Fibroblast of lung (primary cell): ENCODE measurements around the gene PPIF. TPM values are rescaled to one million over a fixed set of nuclear protein-coding genes. Genes with fewer than 3 reads are reported as not detected.

ENCODE experiments used
- DNase-seq, 2 donors: peaks; one replicate each; pipeline versions ENCODE4 v3.0.0 to v3.0.0-alpha.2; 2010; ENCODE audit warnings: low read depth in 2 of 2
- H2AFZ ChIP-seq: 2 replicates; pipeline ENCODE4 v1.5.1; 2012; ENCODE audit warnings: low read length, control low read depth, inconsistent platforms
- H3K27ac ChIP-seq: 2 replicates; pipeline ENCODE4 v1.5.1; 2011; ENCODE audit warnings: low read length, control low read depth; ENCODE audit not compliant: insufficient read depth
- H3K27me3 ChIP-seq: 2 replicates; pipeline ENCODE4 v1.5.1; 2011; ENCODE audit warnings: mild to moderate bottlenecking, low read length; ENCODE audit not compliant: control insufficient read depth, insufficient read depth
- H3K36me3 ChIP-seq: 2 replicates; pipeline ENCODE4 v1.5.1; 2011; ENCODE audit warnings: low read length; ENCODE audit not compliant: control insufficient read depth, insufficient read depth
- H3K4me1 ChIP-seq: 2 replicates; pipeline ENCODE4 v1.5.1; 2011; ENCODE audit warnings: low read length; ENCODE audit not compliant: control insufficient read depth, insufficient read depth; ENCODE audit errors: extremely low read depth
- H3K4me2 ChIP-seq: 2 replicates; pipeline ENCODE4 v1.5.1; 2011; ENCODE audit warnings: low read length, control low read depth; ENCODE audit not compliant: insufficient read depth; ENCODE audit errors: extremely low read depth
- H3K4me3 ChIP-seq, 4 experiments: fragments of 200-600 bp in 1 of 4; sonication (generic) in 1 of 4; replicated peaks in 1 of 4; 2 replicates each; pipeline ENCODE4 v1.5.1; 2011 to 2016; ENCODE audit warnings: low read length in 4 of 4, low read depth in 3 of 4, mild to moderate bottlenecking in 3 of 4, control low read depth in 2 of 4, inconsistent platforms in 1 of 4, mixed read lengths in 1 of 4; ENCODE audit not compliant: insufficient read depth in 1 of 4; ENCODE audit errors: control extremely low read depth in 1 of 4
- H3K79me2 ChIP-seq: 2 replicates; pipeline ENCODE4 v1.5.1; 2012; ENCODE audit warnings: mild to moderate bottlenecking, low read length, inconsistent platforms; ENCODE audit not compliant: control insufficient read depth, insufficient read depth
- H3K9ac ChIP-seq: 2 replicates; pipeline ENCODE4 v1.5.1; 2011; ENCODE audit warnings: mild to moderate bottlenecking, low read length, control low read depth; ENCODE audit not compliant: insufficient read depth
- H3K9me3 ChIP-seq: 2 replicates; pipeline ENCODE4 v1.5.1; 2012; ENCODE audit warnings: low read depth, low read length; ENCODE audit not compliant: control insufficient read depth, insufficient read depth
- H4K20me1 ChIP-seq: 2 replicates; pipeline ENCODE4 v1.5.1; 2011; ENCODE audit warnings: low read length; ENCODE audit not compliant: control insufficient read depth, insufficient read depth; ENCODE audit errors: extremely low read depth
- CTCF ChIP-seq, 2 donors: IDR thresholded peaks in 1 of 2; conservative IDR thresholded peaks in 1 of 2; 1 replicate in 1 of 2; 2 replicates in 1 of 2; pipeline ENCODE4 v1.5.1; 2011 to 2012; ENCODE audit warnings: low read length in 2 of 2, control low read depth in 1 of 2, inconsistent platforms in 1 of 2, low read depth in 1 of 2, mild to moderate bottlenecking in 1 of 2
- EZH2 ChIP-seq: IDR thresholded peaks from 2 replicates; pipeline ENCODE4 v1.5.1; 2012; ENCODE audit warnings: low read length, control low read depth, mild to moderate bottlenecking; ENCODE audit errors: missing control alignments
- polyA plus RNA-seq, 2 donors: library from polyadenylated mRNA; depleted of rRNA in 1 of 2; stranded (reverse) in 1 of 2; unstranded in 1 of 2; fragments of >200 nt; gene quantifications; 2 replicates each; pipeline ENCODE4 v1.2.1, GENCODE V29; 2011 to 2012; ENCODE audit warnings: missing spikeins in 1 of 2
- total RNA-seq: library from RNA; depleted of rRNA; stranded (reverse); fragments of >200 nt; gene quantifications from 2 replicates; pipeline ENCODE4 v1.2.1, GENCODE V29; 2014

PPIF gene
- total and polyA plus RNA-seq, 2 donors (not counting 1 experiment from before 2014, with no cell fraction given), result 18.7 to 63.0 TPM

- H3K4me2 ChIP-seq, result no peak overlapping the region
- DNase-seq, result no peak
- H3K4me3 ChIP-seq, result no peak overlapping the region
- H4K20me1 ChIP-seq, result no peaks in the 10 kb centered on the region
- TF ChIP-seq EZH2 (no peak), CTCF (conservative IDR thresholded peaks at IDR 0.05 in 1 of 2, IDR thresholded peaks at IDR 0.05 in 1 of 2; ENCODE audit: low read depth in 1 of 2, low read length in 2 of 2) (no peak)
- H3K9ac ChIP-seq, result no peak overlapping the region
- H3K9me3 ChIP-seq, result no peaks in the 10 kb centered on the region
- H3K36me3 ChIP-seq, result peaks cover 42% of the 10 kb centered on the region
- H3K79me2 ChIP-seq, result peaks cover 33% of the 10 kb centered on the region
- H3K27me3 ChIP-seq, result no peaks in the 10 kb centered on the region
- H3K4me1 ChIP-seq, result peaks cover 8% of the 10 kb centered on the region
- H3K27ac ChIP-seq, result no peak overlapping the region
- no peak overlapping the region for H2AFZ ChIP-seq
Observed at GRCh38 chr10:79350407-79351154, 3.3 kb downstream of the PPIF start.

DNA sequence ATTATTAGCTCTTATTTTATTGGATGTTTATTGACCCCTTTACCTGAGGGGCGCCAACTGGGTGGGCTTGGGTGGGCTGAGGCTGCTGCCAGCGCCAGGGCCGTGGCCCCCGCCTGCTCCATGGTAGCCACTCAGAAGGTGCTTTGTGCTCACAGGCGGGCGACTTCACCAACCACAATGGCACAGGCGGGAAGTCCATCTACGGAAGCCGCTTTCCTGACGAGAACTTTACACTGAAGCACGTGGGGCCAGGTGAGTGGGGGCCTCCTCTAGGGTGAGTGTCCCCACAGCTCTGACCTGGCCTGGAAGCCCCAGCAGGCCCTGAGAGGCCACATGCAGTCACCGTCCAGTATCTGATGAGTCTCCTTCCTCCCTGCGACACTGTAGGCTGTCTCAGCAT is 4.1 kb downstream of the PPIF start:
- no peak overlapping the region for H3K27ac ChIP-seq
- H3K9me3 ChIP-seq, result no peaks in the 10 kb centered on the region
- H3K4me1 ChIP-seq, result peaks cover 8% of the 10 kb centered on the region
- TF ChIP-seq EZH2, result no peak
- TF ChIP-seq CTCF (conservative IDR thresholded peaks at IDR 0.05 in 1 of 2, IDR thresholded peaks at IDR 0.05 in 1 of 2; ENCODE audit: low read depth in 1 of 2, low read length in 2 of 2), result no peak
- H3K27me3 ChIP-seq, result no peaks in the 10 kb centered on the region
- DNase-seq, result no peak
- H3K36me3 ChIP-seq, result peaks cover 42% of the 10 kb centered on the region
- H3K4me2 ChIP-seq, result no peak overlapping the region
- no peak overlapping the region for H3K9ac ChIP-seq
- peaks cover 33% of the 10 kb centered on the region for H3K79me2 ChIP-seq
- H2AFZ ChIP-seq, result no peak overlapping the region
- H4K20me1 ChIP-seq, result no peaks in the 10 kb centered on the region
- H3K4me3 ChIP-seq, result no peak overlapping the region

DNA sequence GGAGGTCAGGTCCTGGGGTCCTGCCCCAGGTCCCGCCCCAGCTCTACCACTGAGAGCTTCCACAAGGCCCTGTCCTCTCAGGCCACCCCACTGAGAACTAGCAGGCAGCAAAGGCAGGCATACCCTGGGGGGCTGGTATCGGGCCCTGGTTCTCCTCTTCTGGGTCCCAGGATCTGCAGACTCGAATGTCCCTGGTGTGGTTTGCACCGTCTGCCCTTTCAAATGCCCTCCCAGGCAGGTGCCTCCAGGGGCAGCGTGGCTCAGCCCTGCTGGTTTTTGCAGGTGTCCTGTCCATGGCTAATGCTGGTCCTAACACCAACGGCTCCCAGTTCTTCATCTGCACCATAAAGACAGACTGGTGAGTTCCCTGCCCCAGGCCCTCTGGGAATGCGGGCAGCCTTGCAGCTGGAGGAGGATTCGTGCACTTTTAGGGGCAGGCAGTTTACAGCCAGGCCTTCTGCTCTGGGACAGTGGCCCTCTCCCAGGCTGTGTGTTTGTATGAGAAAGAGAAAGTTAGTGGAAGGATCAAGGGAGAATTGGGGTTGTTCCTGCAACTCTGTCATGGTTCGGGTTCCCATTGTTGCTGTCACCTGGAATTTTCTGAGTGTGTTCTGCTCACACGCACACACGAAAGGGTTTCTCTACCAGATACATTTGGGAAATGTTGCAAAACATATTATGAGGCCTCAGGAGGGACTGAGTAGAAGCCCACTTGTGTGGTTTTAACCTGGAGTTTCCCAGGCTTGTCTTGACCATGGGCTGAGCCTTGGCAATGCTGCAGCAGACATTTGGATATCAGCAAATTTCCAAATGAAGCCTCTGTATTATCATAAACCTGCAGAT is 5.0 kb downstream of the PPIF start:
- Histone ChIP-seq H3K4me1 (peaks cover 6% of the 10 kb centered on the region), H3K4me3 (no peak overlapping the region), H3K79me2 (peaks cover 33% of the 10 kb centered on the region), H3K9me3 (no peaks in the 10 kb centered on the region), H3K27ac (no peak overlapping the region), H2AFZ (no peak overlapping the region), H3K36me3 (peaks cover 42% of the 10 kb centered on the region), H3K4me2 (no peak overlapping the region), H3K27me3 (no peaks in the 10 kb centered on the region), H4K20me1 (no peaks in the 10 kb centered on the region), H3K9ac (no peak overlapping the region)
- TF ChIP-seq EZH2 (no peak), CTCF (conservative IDR thresholded peaks at IDR 0.05 in 1 of 2, IDR thresholded peaks at IDR 0.05 in 1 of 2; ENCODE audit: low read depth in 1 of 2, low read length in 2 of 2) (no peak)
- DNase-seq, result no peak
